Stimulated activated CD8-positive, alpha-beta memory T cell treated with anti-CD3 and anti-CD28 coated beads, Interleukin-4, amount 100 ng/mL, for 1 hour (primary cell): ENCODE data around the gene LRRC42.
"Not testable (repeated sequence)": the region's sequence is repeated elsewhere in the genome, so short reads cannot be mapped to it uniquely, and the experiment has no call there.

Source experiments
- DNase-seq, 2 donors: peaks; one replicate each; pipeline ENCODE4 v3.0.0-alpha.2; 2020; ENCODE audit warnings: low read depth in 2 of 2, low spot score in 1 of 2

LRRC42 gene

DNA sequence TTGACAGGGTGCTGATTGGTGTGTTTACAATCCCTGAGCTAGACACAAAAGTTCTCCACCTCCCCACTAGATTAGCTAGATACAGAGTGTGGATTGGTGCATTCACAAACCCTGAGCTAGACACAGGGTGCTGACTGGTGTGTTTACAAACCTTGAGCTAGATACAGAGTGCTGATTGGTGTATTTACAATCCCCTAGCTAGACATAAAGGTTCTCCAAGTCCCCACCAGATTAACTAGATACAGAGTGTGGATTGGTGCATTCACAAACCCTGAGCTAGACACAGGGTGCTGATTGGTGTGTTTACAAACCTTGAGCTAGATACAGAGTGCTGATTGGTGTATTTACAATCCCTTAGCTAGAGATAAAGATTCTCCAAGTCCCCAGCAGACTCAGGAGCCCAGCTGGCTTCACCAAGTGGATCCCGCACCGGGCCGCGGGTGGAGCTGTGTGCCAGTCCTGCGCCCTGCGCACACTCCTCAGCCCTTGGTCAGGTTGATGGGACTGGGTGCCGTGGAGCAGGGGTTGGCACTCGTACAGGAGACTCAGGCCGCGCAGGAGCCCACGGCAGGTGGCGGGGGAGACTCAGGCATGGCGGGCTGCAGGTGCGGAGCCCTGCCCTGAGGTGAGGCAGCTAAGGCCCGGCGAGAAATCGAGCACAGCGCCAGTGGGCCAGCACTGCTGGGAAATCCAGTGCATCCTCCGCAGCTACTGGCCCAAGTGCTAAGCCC, 57.8 kb downstream of the LRRC42 start:
- not testable (repeated sequence) for DNase-seq

DNA sequence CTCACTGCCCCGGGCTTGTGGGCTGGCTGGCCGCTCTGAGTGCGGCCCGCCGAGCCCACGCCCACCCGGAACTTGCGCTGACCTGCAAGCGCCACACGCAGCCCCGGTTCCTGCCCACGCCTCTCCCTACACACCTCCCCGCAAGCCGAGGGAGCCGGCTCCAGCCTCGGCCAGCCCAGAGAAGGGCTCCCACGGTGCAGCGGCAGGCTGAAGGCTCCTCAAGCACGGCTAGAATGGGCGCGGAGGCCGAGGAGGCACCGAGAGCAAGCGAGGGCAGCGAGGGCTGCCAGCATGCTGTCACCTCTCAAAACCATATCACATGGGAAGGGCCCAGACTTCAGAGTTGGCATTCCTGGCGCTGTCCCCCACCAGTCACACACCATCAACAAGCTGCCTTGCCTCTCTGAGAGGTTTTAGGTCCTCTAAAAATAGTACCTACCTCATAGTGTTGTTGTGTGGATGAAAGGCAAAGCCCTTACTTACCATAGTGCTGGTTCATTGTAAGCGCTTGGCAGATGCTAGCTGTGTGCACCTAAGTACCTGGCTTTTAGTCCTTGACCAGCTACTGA, 58.4 kb downstream of the LRRC42 start:
- no peak for DNase-seq

DNA sequence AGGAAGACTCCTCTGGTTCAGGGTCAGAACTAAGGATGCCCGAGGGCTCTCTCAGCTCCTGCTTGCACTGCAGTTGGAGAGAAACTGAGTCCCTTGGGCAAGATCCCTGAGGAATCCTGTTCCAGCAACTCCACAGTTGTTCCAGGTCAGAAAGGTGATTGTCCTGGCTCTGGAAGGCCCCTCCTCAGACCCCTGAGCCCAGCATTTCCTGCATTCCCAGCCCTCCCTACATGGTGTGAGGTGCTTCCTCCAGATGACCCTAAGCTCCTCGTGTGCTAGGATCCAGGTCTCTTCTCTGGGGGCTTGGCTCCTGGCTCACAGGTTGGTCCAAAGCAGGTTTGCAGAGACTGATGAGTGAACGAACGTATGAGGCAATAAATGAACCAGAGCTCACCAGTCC, 60.4 kb downstream of the LRRC42 start:
- no peak for DNase-seq

DNA sequence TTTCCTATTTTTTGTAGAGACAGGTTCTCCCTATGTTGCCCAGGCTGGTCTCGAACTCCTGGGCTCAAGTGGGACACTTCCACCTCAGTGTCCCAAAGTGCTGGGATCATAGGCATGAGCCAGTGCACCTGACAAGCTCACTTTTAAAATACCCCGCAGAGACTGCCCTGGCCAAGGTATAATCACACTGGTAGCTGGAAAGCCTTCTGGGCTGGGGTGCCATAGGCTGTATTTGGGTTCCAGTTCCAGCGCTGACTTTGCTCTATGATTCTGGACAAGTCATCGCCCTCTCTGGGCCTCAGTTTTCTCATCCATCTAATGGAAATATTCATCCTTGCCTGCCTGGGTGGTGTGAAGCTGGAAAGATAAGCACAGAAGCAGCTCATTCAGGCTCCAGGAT, 61.5 kb downstream of the LRRC42 start:
- DNase-seq: no peak

DNA sequence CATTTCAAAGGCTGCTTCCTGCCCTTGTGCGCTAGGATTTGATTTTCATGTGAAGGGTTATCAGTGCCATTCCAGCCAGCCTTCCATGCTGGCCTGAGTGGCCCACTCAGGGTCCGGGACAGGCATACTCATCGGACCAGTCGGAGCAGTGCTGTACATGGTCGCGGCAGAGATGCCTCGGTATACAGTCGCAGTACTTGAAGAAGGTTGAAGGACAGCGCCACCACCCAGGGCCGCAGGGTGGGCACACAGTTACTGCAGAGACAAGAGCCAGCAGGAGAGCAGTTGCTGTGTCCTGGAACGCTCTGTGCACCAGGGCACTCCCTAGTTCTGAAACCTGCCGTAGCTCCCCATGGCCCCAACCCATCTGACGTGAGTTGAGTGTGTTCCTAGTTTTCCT, 62.7 kb downstream of the LRRC42 start:
- DNase-seq: no peak

DNA sequence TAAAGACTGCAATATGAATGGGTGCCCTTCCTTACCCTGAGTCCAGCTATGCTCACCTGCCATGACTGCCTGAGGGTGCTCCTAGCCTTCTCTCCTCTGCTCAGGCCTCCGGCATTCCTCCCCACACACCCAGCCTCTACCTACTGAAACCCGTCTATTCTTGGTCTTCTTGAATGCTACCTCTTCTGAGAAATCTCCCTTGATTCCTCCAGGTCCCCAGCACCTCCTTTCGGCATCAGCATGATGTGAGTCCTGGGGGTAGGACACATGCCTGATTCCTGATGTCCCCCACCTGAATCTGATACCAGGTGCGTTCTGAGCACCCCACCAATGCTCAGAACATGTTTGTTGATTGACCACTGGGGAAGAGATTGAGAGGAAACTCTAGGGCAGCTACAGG, 63.3 kb downstream of the LRRC42 start:
- no peak for DNase-seq

DNA sequence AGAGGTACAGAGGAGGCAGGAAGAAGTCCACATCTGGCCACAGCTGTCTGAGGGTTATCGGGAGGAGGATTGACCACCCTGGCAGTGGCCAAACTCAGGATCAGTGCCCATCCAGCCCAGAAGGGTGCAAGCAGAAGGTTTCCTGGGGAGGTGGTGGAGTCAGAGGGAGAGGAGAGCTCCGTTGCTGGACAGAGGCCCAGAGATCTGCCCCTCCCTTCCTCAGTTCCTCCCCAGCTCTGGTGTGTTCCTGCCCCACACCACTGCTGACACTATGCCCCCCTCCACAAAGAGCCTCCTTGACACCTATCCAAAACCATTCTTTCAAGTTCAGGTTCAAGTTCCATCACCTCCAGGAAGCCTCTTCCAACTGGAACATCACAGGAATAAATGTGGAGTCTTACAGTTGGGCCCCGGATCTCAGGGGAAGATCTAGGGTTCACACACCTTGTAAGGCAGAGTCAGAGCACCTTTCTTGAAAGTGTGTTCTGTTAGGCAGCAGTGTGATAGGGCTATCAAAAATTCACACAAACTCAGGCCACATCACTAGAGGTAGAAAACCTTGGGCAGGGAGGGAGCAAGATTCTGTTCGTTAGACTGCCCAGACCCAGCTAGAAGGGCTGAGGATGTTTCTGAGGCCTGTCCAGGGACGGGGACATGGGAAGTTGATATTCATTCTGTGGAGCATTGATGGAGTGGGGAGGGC, 64.4 kb downstream of the LRRC42 start:
- no peak for DNase-seq

DNA sequence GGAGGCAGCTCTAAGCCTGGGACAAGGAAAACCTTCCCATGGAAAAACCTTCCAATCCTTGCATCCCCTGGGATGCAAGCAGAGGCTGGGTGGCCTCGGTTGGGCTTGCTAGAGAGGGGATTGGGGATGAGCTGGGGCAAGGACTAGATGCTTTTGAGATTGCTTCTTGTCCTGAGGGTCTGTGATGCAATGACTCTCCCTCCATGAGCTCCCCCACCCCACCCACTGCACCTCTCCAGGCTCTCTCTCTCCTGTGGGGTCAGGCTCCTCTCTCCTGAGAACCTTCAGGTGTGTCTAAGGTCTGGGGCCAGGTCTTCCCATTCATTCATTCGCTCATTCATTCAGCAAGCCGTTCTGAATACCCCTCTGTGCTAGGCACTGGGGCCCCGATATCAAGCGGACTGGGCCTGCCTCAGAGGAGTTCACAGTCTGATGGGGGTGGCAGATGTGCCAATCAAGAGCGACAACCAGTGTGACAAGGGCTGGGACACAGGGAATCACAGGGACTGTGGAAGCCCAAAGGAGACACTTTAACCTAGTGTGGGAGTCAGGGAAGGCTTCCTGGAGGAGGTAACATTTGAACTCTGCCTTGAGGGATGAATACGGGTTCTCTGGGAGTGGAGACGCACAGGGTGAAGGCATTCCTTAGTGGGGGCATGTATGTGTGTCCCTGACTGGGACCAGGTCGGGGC, 65.3 kb downstream of the LRRC42 start:
- DNase-seq: no peak

DNA sequence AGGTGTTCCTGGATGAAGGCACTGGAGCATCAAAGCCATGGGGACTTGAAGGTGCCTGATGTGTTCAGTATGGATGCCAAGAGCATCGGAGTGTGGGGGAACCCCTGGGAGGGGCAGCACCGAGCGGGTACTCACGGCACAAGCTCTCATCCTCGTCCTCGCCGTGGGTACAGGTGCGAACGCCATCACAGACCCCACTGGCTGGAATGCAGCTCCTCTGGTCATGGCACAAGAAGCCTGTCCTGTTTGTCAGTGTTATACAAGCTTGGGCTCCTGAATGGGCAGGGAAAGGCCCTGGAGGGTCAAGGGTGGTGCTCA, 65.8 kb downstream of the LRRC42 start:
- DNase-seq: no peak

DNA sequence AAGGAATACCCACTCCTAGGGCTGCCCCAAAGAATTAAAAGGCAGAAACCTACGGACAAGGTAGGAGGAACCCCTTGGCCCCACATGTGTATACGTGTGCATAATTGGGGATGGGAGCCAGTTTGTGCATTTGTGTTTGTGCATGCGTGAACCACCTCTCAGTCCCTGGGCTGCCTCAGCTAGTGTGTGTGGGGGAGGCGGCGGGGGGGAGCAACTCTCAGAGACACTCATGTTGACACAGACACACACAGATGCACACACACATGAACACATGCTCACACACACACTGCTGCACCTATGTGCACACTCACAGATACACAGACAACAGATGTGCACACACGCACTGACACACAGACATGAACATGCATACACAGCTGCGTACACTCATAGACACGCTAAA, 66.7 kb downstream of the LRRC42 start:
- DNase-seq: no peak

DNA sequence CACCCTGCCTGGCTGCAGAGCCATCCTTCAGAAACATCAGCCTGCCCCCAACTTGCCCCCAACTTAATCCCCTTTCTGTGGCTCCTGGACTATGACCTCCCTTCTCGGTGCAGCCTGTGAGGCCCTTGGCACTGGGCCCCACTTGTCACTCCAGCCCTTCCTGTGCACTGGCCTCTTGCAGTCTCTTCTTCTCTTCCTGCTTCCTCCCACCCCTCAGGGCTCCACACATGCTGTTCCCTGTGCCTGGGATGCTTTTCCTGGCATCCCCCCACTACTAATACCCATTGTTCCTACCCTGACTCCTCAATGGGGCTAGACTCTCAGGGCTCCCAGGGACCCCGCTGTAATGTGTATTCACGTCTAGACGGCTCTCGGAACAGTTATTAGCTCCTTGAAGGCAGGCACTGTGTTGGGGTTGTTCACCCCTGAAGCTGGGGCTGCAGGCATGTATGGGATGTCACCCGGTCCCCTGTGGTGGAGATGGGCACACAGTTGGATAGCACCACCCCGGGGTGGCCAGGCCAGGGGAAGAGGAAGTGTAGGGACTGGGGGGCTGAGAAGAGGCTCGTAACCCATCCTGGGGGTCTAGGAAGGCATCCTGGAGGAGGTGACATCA, 67.4 kb downstream of the LRRC42 start:
- no peak for DNase-seq

DNA sequence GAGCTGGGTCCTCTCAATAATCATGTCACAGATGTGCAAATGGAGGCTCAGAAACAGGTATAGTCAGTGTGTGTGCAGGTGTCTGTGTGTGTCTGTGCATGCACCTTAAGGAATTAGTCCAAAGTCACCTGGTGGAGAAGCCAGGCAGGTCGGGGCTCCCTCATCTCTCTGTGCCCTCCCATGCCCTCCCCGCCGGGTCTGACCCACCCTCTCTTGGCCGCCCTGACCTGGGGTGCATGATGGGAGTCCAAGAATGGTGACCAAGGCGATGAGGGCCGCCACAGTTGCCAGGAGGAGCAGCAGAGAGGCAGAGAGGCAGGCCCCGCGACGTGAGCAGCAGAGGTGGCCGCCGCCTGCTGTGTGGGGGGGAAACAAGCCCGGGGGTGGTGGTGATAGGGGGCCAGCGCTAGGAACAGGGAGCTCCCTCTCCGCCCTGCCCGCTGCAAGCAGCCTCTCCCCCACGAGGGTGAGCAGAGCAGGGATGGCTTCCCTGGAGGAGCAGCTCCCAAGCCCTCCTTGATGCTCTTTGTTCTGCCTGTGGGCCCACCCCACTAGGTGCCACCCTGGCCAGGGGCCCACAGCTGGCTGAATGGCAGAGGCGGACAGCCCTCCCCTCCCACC, 68.0 kb downstream of the LRRC42 start:
- DNase-seq: no peak

DNA sequence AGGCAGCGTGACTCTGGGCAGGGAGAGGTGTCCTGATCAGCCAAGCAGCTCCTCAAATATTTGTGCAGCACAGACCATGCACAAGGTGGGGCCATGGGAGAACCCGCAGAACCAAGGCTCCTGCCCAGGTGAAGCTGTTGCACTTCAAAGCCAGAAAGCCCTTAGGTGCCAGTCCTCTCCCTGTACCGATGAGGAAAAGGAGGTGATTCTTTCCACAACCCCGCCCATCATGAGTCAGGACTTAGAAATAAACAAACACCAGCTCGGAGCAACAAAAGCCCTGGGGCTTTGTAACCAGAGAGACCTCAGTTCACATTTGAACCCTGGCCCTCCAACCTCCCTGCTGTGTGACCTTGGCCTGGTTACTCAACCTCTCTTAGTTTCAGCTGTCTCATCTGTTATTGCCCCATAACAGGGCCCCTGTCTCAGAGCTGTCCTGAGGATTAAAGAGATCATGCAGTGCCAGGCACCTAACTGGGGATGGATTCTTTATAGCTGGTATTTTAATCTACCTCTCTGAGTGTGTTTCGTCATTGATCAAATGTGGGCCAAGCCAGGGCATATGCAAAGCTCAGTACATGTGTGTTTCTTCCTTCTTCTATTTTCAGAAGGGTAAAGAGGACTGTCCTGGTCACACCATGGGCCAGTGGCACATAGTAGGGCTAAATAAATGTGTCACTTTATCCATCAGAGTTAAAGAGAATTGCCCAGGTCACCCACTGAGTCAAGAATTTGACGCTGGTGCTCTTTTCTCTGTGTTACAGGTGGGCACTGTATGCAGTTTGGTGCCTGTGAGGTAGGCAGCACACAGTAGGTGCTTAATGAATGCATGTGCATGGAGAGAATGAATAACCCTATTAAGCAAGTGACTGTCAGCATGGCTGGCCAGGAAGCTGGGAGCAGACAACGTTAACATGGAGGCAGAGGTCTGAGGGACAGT, 70.5 kb downstream of the LRRC42 start:
- no peak for DNase-seq
